Liver (tissue), 3 donors: ENCODE results near the gene TSPAN33.

Experiments used
- SP1 ChIP-seq: IDR thresholded peaks from 2 replicates; pipeline ENCODE4 v1.6.1; 2018; ENCODE audit warnings: antibody characterized with exemption, mild to moderate bottlenecking
- TF ChIP-seq, protein P1 (sequence below): fragments of 150-350 bp; IDR thresholded peaks from 2 replicates; pipeline ENCODE4 v1.5.1; 2017; ENCODE audit warnings: improper control_type of control experiment, low read depth, low read length; ENCODE audit not compliant: missing input control
- donor health status: healthy.
- donor health status: healthy.

DNA sequence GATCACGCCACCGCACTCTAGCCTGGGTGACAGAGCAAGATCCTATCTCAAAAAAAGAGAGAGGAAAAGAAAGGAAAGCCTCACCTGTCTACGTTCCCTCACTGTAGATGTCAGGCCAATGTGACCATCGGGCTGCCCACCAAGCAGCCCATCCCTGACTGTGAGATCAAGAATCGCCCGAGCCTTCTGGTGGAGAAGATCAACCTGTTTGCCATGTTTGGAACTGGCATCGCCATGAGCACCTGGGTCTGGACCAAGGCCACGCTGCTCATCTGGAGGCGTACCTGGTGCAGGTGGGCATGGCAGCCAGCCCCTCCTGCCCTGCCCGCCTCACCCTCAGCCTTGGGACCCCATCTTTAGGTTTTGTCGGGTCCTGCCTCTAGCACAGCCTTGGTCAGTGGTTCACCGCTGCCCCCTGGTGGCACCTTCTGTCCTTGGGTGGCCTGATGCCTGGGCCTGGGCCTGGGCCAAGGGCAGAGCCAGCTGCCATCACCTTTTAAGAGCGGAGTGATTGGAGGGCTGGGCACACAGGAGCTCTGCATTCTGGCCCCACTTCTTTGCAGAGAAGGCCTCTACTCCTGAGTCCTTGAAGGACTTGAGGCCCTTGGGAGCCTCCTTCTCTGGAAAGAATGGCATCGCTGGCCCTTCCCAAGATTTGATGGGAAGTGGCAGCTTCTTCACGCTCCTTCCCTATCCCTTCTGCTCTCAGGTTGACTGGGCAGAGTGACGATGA is 65.9 kb downstream of the TSPAN33 start:
- TF ChIP-seq, protein P1, sequence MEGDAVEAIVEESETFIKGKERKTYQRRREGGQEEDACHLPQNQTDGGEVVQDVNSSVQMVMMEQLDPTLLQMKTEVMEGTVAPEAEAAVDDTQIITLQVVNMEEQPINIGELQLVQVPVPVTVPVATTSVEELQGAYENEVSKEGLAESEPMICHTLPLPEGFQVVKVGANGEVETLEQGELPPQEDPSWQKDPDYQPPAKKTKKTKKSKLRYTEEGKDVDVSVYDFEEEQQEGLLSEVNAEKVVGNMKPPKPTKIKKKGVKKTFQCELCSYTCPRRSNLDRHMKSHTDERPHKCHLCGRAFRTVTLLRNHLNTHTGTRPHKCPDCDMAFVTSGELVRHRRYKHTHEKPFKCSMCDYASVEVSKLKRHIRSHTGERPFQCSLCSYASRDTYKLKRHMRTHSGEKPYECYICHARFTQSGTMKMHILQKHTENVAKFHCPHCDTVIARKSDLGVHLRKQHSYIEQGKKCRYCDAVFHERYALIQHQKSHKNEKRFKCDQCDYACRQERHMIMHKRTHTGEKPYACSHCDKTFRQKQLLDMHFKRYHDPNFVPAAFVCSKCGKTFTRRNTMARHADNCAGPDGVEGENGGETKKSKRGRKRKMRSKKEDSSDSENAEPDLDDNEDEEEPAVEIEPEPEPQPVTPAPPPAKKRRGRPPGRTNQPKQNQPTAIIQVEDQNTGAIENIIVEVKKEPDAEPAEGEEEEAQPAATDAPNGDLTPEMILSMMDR = peak; percentile 85
- no peak for TF ChIP-seq SP1
